GM12878 (cell line): ENCODE data around the gene MAP2K4. TPM values are rescaled to one million over a fixed set of nuclear protein-coding genes. Genes with fewer than 3 reads are reported as not detected.

Experiments used
- ATAC-seq: fragments of 200-7000 bp; cut with Tn5 transposase; 3 replicates; pipeline ENCODE4 v1.9.1; 2020; ENCODE audit warnings: mild to moderate bottlenecking, moderate library complexity
- BruUV-seq: library from RNA; stranded (reverse); fragments of 400-500 nt; replicated peaks from 2 replicates; lab custom pipeline; 2021; lab: Mats Ljungman, UMichigan
- CTCF ChIA-PET: fragments of 300-600 bp; sonication (Branson Sonifier 250); formaldehyde crosslinking; extraction: SDS; loops from one replicate; lab custom pipeline; 2021; ENCODE audit warnings: inconsistent platforms; lab: Yijun Ruan, JAX
- POLR2A ChIA-PET: fragments of 350-600 bp; formaldehyde crosslinking; extraction: SDS; loops from one replicate; lab custom pipeline; 2021; ENCODE audit warnings: inconsistent platforms; lab: Charles Lee
- RAD21 ChIA-PET: fragments of 300-600 bp; sonication (Branson Sonifier 250); formaldehyde crosslinking; loops from one replicate; lab custom pipeline; 2023; ENCODE audit warnings: antibody characterized with exemption; ENCODE audit not compliant: unreplicated experiment; lab: Charles Lee
- SMC1A ChIA-PET: fragments of 300-600 bp; sonication (Branson Sonifier 250); formaldehyde crosslinking; loops from one replicate; lab custom pipeline; 2023; ENCODE audit not compliant: unreplicated experiment, uncharacterized antibody; lab: Charles Lee
- DNase-seq: peaks from one replicate; pipeline ENCODE4 v3.0.0-alpha.2; 2011; ENCODE audit warnings: low read depth, low spot score
- FAIRE-seq: peaks from 3 replicates; lab custom pipeline; 2011; peaks lifted over from hg19 to GRCh38; lab: Jason Lieb, UNC
- H2AFZ ChIP-seq: 2 replicates; pipeline ENCODE4 v1.6.0; 2011; ENCODE audit warnings: low read depth, low read length, control low read depth; ENCODE audit not compliant: control insufficient read depth
- H3K27ac ChIP-seq: 2 replicates; pipeline ENCODE4 v1.5.1; 2011; ENCODE audit warnings: control low read depth; ENCODE audit not compliant: control insufficient read depth, insufficient read depth
- H3K27me3 ChIP-seq, 2 experiments: replicated peaks in 1 of 2; 2 replicates each; pipeline versions ENCODE4 v1.6.0 to v1.6.1; 2011; ENCODE audit warnings: low read length in 1 of 2; ENCODE audit not compliant: control insufficient read depth in 2 of 2, insufficient read depth in 2 of 2
- H3K36me3 ChIP-seq, 2 experiments: 2 replicates each; pipeline ENCODE4 v1.5.1; 2011; ENCODE audit warnings: low read length in 1 of 2; ENCODE audit not compliant: control insufficient read depth in 2 of 2, insufficient read depth in 2 of 2
- H3K4me1 ChIP-seq: 2 replicates; pipeline ENCODE4 v1.6.1; 2011; ENCODE audit warnings: mild to moderate bottlenecking, low read length, moderate library complexity, mixed read lengths; ENCODE audit not compliant: control insufficient read depth, insufficient read depth
- H3K4me2 ChIP-seq: 2 replicates; pipeline ENCODE4 v1.6.0; 2011; ENCODE audit warnings: control low read depth; ENCODE audit not compliant: control insufficient read depth, insufficient read depth
- H3K4me3 ChIP-seq: fragments of 200-600 bp; sonication (generic); 2 replicates; pipeline ENCODE4 v1.5.1; 2016
- H3K79me2 ChIP-seq: 2 replicates; pipeline ENCODE4 v1.6.0; 2011; ENCODE audit warnings: low read length; ENCODE audit not compliant: control insufficient read depth, insufficient read depth
- H3K9ac ChIP-seq: 2 replicates; pipeline ENCODE4 v1.8.0; 2011; ENCODE audit warnings: low read length, control low read depth, mixed read lengths; ENCODE audit not compliant: control insufficient read depth, insufficient read depth
- H3K9me3 ChIP-seq: replicated peaks from 3 replicates; pipeline ENCODE4 v1.5.1; 2011; ENCODE audit warnings: mild to moderate bottlenecking, low read length; ENCODE audit not compliant: control insufficient read depth, insufficient read depth
- H4K20me1 ChIP-seq: 2 replicates; pipeline ENCODE4 v1.6.0; 2011; ENCODE audit not compliant: control insufficient read depth, insufficient read depth
- BCLAF1 ChIP-seq: fragments of 450-650 bp; IDR thresholded peaks from 2 replicates; pipeline ENCODE4 v1.6.1; 2017; ENCODE audit warnings: antibody characterized with exemption, mild to moderate bottlenecking, moderate library complexity
- CHD4 ChIP-seq: fragments of 200-600 bp; sonication (generic); IDR thresholded peaks from 2 replicates; pipeline ENCODE4 v1.6.1; 2016; ENCODE audit warnings: mild to moderate bottlenecking
- CREB1 ChIP-seq: IDR thresholded peaks from 2 replicates; pipeline ENCODE4 v1.6.1; 2012; ENCODE audit warnings: low read depth, mild to moderate bottlenecking, inconsistent platforms
- CREM ChIP-seq: IDR thresholded peaks from 2 replicates; pipeline ENCODE4 v1.6.1; 2014; ENCODE audit warnings: antibody characterized with exemption, low read depth
- HDAC6 ChIP-seq: fragments of 200-600 bp; sonication (generic); IDR thresholded peaks from one replicate; pipeline ENCODE4 v1.8.0; 2017; ENCODE audit warnings: antibody characterized with exemption; ENCODE audit not compliant: unreplicated experiment
- NFIC ChIP-seq: IDR thresholded peaks from 2 replicates; pipeline ENCODE4 v1.6.1; 2012; ENCODE audit warnings: low read depth, mild to moderate bottlenecking, inconsistent platforms, low read length, moderate library complexity
- NFXL1 ChIP-seq: fragments of 450-650 bp; IDR thresholded peaks from 2 replicates; pipeline ENCODE4 v1.6.1; 2017; ENCODE audit warnings: antibody characterized with exemption, mild to moderate bottlenecking, borderline replicate concordance
- PAX8 ChIP-seq: fragments of 450-650 bp; IDR thresholded peaks from 2 replicates; pipeline ENCODE4 v1.6.1; 2017; ENCODE audit warnings: mild to moderate bottlenecking, moderate library complexity
- PKNOX1 ChIP-seq: fragments of 450-650 bp; IDR thresholded peaks from 2 replicates; pipeline ENCODE4 v1.6.1; 2016; ENCODE audit warnings: mild to moderate bottlenecking
- POU2F2 ChIP-seq: IDR thresholded peaks from 3 replicates; pipeline ENCODE4 v1.6.1; 2011; ENCODE audit warnings: low read depth, mild to moderate bottlenecking, low read length, borderline replicate concordance
- RELB ChIP-seq: fragments of 450-650 bp; IDR thresholded peaks from 2 replicates; pipeline ENCODE4 v1.6.1; 2017; ENCODE audit warnings: low read depth, mild to moderate bottlenecking, moderate library complexity
- SREBF2 ChIP-seq: IDR thresholded peaks from 2 replicates; pipeline ENCODE4 v1.6.1; 2012; ENCODE audit warnings: mild to moderate bottlenecking, low read length
- STAT3 ChIP-seq: IDR thresholded peaks from 2 replicates; pipeline ENCODE4 v1.6.1; 2011; ENCODE audit warnings: low read depth, low read length, improper control_type of control experiment
- TCF3 ChIP-seq: IDR thresholded peaks from 2 replicates; pipeline ENCODE4 v1.6.1; 2012; ENCODE audit warnings: low read depth, mild to moderate bottlenecking, low read length, borderline replicate concordance; ENCODE audit not compliant: insufficient read depth
- ZBED1 ChIP-seq: IDR thresholded peaks from 2 replicates; pipeline ENCODE4 v1.6.1; 2016; ENCODE audit warnings: borderline replicate concordance
- ZNF622 ChIP-seq: fragments of 450-650 bp; IDR thresholded peaks from 2 replicates; pipeline ENCODE4 v1.6.1; 2017; ENCODE audit warnings: mild to moderate bottlenecking, inconsistent platforms
- WGBS: methylation state at CpG from one replicate; pipeline ENCODE4 v1.1.6; 2016; ENCODE audit warnings: low lambda C conversion rate; ENCODE audit not compliant: insufficient replicate concordance, insufficient coverage; ENCODE audit errors: missing lambda C conversion rate; 5-methylcytosine and 5-hydroxymethylcytosine counted together
- in situ Hi-C: fragments of 300-500 bp; cut with MboI; formaldehyde crosslinking; loops from 9 replicates; pipeline ENCODE4 v1.14.3; 2018; ENCODE audit warnings: mixed read lengths
- intact Hi-C: fragments of 100-400 bp; cut with micrococcal nuclease; formaldehyde crosslinking; loops from one replicate; pipeline ENCODE4 v1.14.2; 2022; ENCODE audit not compliant: unreplicated experiment
- polyA plus RNA-seq, 11 experiments: library from polyadenylated mRNA; depleted of rRNA in 4 of 11; unstranded in 6 of 11; stranded (reverse) in 5 of 11; fragments of >200 nt; fragmentation: Nextera tagmentation in 4 of 11; fragmentation: Illumina TruSeq in 1 of 11; extraction: Ambion mirVana in 4 of 11; extraction: Trizol in 1 of 11; gene quantifications; 1 replicate in 1 of 11; 2 replicates in 10 of 11; pipeline versions ENCODE4 v1.2.1 to v1.2.3, GENCODE V29; 2011 to 2016; ENCODE audit warnings: inconsistent platforms in 2 of 11, missing spikeins in 2 of 11, low read depth in 1 of 11
- total RNA-seq, 4 experiments: library from RNA; depleted of rRNA in 3 of 4; stranded (reverse); fragments of >200 nt in 3 of 4; fragmentation: Illumina TruSeq in 1 of 4; extraction: Trizol in 1 of 4; gene quantifications; 2 replicates each; pipeline versions ENCODE4 v1.2.1 to v1.2.3, GENCODE V29; 2013 to 2021
- TF ChIP-seq, protein P1 (sequence below): IDR thresholded peaks from 2 replicates; pipeline ENCODE4 v1.6.1; 2011; ENCODE audit warnings: borderline replicate concordance, low read depth, mild to moderate bottlenecking, moderate library complexity, mixed read lengths, low read length; ENCODE audit not compliant: insufficient read depth; ENCODE audit errors: extremely low read length

Gene MAP2K4
- total and polyA plus RNA-seq, 10 of the 15 experiments (the other 5 are each of a cell fraction or from before 2014, with no cell fraction given), result 5.4 to 34.1 (median 25.5) TPM

DNA sequence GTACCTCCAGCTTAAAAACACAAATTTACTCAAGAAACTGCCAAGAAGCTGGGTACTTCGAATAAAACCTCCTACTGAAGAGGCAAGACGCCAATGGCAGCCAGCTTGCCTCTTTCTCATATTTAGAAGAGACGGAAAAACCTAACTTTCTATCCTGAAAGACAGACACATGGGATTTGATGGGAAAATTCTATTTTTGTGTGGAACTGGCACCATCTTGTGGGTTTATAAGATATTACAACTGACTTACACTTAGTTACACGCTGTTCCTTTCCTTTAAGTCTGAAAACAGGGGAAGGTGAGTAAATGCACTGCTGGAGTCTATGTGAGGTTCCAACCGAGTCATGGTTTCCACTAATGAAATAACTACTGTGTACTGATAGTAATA is 33.7 kb upstream of the MAP2K4 start (continued):
- no peak for TF ChIP-seq RELB
- TF ChIP-seq, all 136 proteins: peak for 3

- DNase-seq (no peak), ATAC-seq (no peak), FAIRE-seq (no peak)
- Histone ChIP-seq H2AFZ (no peak overlapping the region), H3K79me2 (no peaks in the 10 kb centered on the region), H3K36me3 (peaks cover 0 to 5% of the 10 kb centered on the region in 2 experiments; a peak in 3 of 4 replicates), H3K4me1 (no peaks in the 10 kb centered on the region), H3K9me3 (no peaks in the 10 kb centered on the region), H3K4me2 (no peak overlapping the region), H3K27me3 (no peaks in the 10 kb centered on the region), H3K9ac (no peak overlapping the region), H3K4me3 (no peak overlapping the region), H4K20me1 (no peaks in the 10 kb centered on the region), H3K27ac (no peak overlapping the region)
- ChIA-PET POLR2A (no interaction called here), RAD21 (no interaction called here), CTCF (no interaction called here), SMC1A (interaction anchor here (0.8 to 1.1 kb wide), 2 partner anchors 29 to 41 kb away, joined by 3 read pairs; no protein-coding TSS in a partner anchor)
- intact Hi-C loops (no loop called here), in situ Hi-C loops (loop anchor here (10.0 kb wide), 1 partner anchor 1024 kb away; the partner anchor contains the start of gene ELAC2)
- BruUV-seq, result no TSS peak
- WGBS, result 82% methylated on average over 7 of the region's 7 CpGs
- TF ChIP-seq ZBED1 (no peak), HDAC6 (no peak), ZNF622 (no peak), POU2F2 (no peak), TCF3 (no peak), PAX8 (no peak), NFIC (no peak), SREBF2 (no peak), CREB1 (no peak), STAT3 (no peak), PKNOX1 (no peak), BCLAF1 (no peak), NFXL1 (no peak), CREM (no peak), CHD4 (no peak)
- TF ChIP-seq, protein P1, sequence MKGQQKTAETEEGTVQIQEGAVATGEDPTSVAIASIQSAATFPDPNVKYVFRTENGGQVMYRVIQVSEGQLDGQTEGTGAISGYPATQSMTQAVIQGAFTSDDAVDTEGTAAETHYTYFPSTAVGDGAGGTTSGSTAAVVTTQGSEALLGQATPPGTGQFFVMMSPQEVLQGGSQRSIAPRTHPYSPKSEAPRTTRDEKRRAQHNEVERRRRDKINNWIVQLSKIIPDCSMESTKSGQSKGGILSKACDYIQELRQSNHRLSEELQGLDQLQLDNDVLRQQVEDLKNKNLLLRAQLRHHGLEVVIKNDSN, result no peak
Measured at GRCh38 chr17:11990363-11990983, 30.2 kb upstream of the MAP2K4 start.
